K562 (cell line): ENCODE results near the gene RAB40B. TPM values are rescaled to one million over a fixed set of nuclear protein-coding genes. Genes with fewer than 3 reads are reported as not detected.
A peak's percentile ranks its signal among the peaks of the same experiment; 100 is the strongest.

Experiments
- CTCFL ChIP-seq: IDR thresholded peaks from 2 replicates; pipeline ENCODE4 v1.6.1; 2011; ENCODE audit warnings: borderline replicate concordance, low read depth, mild to moderate bottlenecking, moderate library complexity, low read length; ENCODE audit not compliant: insufficient read depth, poor library complexity, severe bottlenecking
- RBFOX2 ChIP-seq: fragments of 200-400 bp; formaldehyde crosslinking; IDR thresholded peaks from 2 replicates; pipeline ENCODE4 v1.6.1; 2017; ENCODE audit warnings: low read depth, mild to moderate bottlenecking, low read length, moderate library complexity
- ZNF592 ChIP-seq: fragments of 450-650 bp; IDR thresholded peaks from 2 replicates; pipeline ENCODE4 v1.6.1; 2017; ENCODE audit warnings: antibody characterized with exemption, mild to moderate bottlenecking
- polyA plus RNA-seq, 8 experiments: library from polyadenylated mRNA; depleted of rRNA in 4 of 8; stranded (reverse) in 5 of 8; unstranded in 3 of 8; fragments of >200 nt; fragmentation: Nextera tagmentation in 2 of 8; fragmentation: Illumina TruSeq in 1 of 8; extraction: Ambion mirVana in 2 of 8; extraction: Trizol in 1 of 8; gene quantifications; 2 replicates each; pipeline versions ENCODE4 v1.2.1 to v1.2.3, GENCODE V29; 2011 to 2014; ENCODE audit warnings: inconsistent platforms in 1 of 8, missing spikeins in 1 of 8
- total RNA-seq, 7 experiments: library from RNA; depleted of rRNA in 6 of 7; stranded (reverse); fragments of >200 nt in 6 of 7; fragmentation: Illumina TruSeq in 2 of 7; extraction: Trizol in 2 of 7; gene quantifications; 2 replicates each; pipeline versions ENCODE4 v1.2.1 to v1.2.3, GENCODE V29; 2011 to 2021; ENCODE audit warnings: low replicate concordance in 1 of 7

RAB40B gene
- total and polyA plus RNA-seq, 9 of the 15 experiments (the other 6 are each of a cell fraction or from before 2014, with no cell fraction given), result 0.13 to 4.6 (median 1.4) TPM

GRCh38 chr17:82639628-82640027, 58.9 kb downstream of the RAB40B start (continued):
- TF ChIP-seq CTCFL, result no peak
- peak; percentile 40 for TF ChIP-seq RBFOX2
- TF ChIP-seq ZNF592, result no peak
